Activated CD4-positive, alpha-beta T cell treated with anti-CD3 and anti-CD28 coated beads, Interleukin-2, amount 10 ng/mL, durations not matched to agents 7 days and 5 days (primary cell): Measurements from ENCODE around the gene ADGRL2. TPM values are rescaled to one million over a fixed set of nuclear protein-coding genes. Genes with fewer than 3 reads are reported as not detected.

ENCODE experiments used
- CTCF ChIA-PET: fragments of 350-600 bp; sonication (Branson Sonifier 250); formaldehyde crosslinking; loops from one replicate; lab custom pipeline; 2021; ENCODE audit warnings: antibody characterized with exemption; lab: Charles Lee
- POLR2A ChIA-PET: fragments of 350-600 bp; sonication (Branson Sonifier 250); formaldehyde crosslinking; loops from one replicate; lab custom pipeline; 2021; ENCODE audit warnings: antibody characterized with exemption; lab: Charles Lee
- DNase-seq: peaks from one replicate; pipeline ENCODE4 v3.0.0-alpha.2; 2020
- H3K27ac Mint-ChIP-seq: one replicate; pipeline ENCODE4 v1.8.0; 2021; ENCODE audit warnings: mild to moderate bottlenecking, moderate library complexity, mixed read lengths
- H3K27me3 Mint-ChIP-seq: one replicate; pipeline ENCODE4 v1.8.0; 2021; ENCODE audit warnings: mixed read lengths
- H3K36me3 Mint-ChIP-seq: one replicate; pipeline ENCODE4 v1.8.0; 2021; ENCODE audit warnings: low read depth, mixed read lengths
- H3K4me1 Mint-ChIP-seq: one replicate; pipeline ENCODE4 v1.8.0; 2021; ENCODE audit warnings: mixed read lengths
- H3K4me3 Mint-ChIP-seq: one replicate; pipeline ENCODE4 v1.8.0; 2021; ENCODE audit warnings: mild to moderate bottlenecking, moderate library complexity, mixed read lengths
- H3K9me3 Mint-ChIP-seq: one replicate; pipeline ENCODE4 v1.8.0; 2021; ENCODE audit warnings: mixed read lengths
- total RNA-seq, 2 experiments: library from RNA; stranded (reverse); gene quantifications; one replicate each; pipeline ENCODE4 v1.2.3, GENCODE V29; 2021

The ADGRL2 gene
- total RNA-seq, 2 experiments from 2014 or later: not detected

- Mint-ChIP-seq H3K36me3 (no peaks in the 10 kb centered on the region), H3K27ac (no peak overlapping the region), H3K4me3 (no peak overlapping the region), H3K4me1 (no peaks in the 10 kb centered on the region), H3K9me3 (no peaks in the 10 kb centered on the region), H3K27me3 (no peaks in the 10 kb centered on the region)
- CTCF ChIA-PET: no interaction called here
- POLR2A ChIA-PET: no interaction called here
- no peak for DNase-seq
Observed at GRCh38 chr1:82007804-82008203, 207.1 kb downstream of the ADGRL2 start.

- Mint-ChIP-seq H3K4me3 (no peak overlapping the region), H3K4me1 (no peaks in the 10 kb centered on the region), H3K9me3 (no peaks in the 10 kb centered on the region), H3K27ac (no peak overlapping the region), H3K36me3 (no peaks in the 10 kb centered on the region), H3K27me3 (no peaks in the 10 kb centered on the region)
- no peak for DNase-seq
- CTCF ChIA-PET: no interaction called here
- POLR2A ChIA-PET: no interaction called here
Observed at GRCh38 chr1:82013702-82014101, 213.0 kb downstream of the ADGRL2 start.

GRCh38 chr1:82015444-82015843 lies 214.7 kb downstream of the ADGRL2 start:
- Mint-ChIP-seq H3K4me1 (no peaks in the 10 kb centered on the region), H3K4me3 (no peak overlapping the region), H3K36me3 (no peaks in the 10 kb centered on the region), H3K9me3 (no peaks in the 10 kb centered on the region), H3K27me3 (no peaks in the 10 kb centered on the region), H3K27ac (no peak overlapping the region)
- POLR2A ChIA-PET: no interaction called here
- CTCF ChIA-PET: no interaction called here
- DNase-seq: no peak

GRCh38 chr1:82018319-82018718 lies 217.6 kb downstream of the ADGRL2 start:
- ChIA-PET CTCF (no interaction called here), POLR2A (no interaction called here)
- H3K27ac Mint-ChIP-seq: no peak overlapping the region
- H3K36me3 Mint-ChIP-seq: no peaks in the 10 kb centered on the region
- no peak for DNase-seq
- H3K27me3 Mint-ChIP-seq: no peaks in the 10 kb centered on the region
- H3K9me3 Mint-ChIP-seq: no peaks in the 10 kb centered on the region
- no peak overlapping the region for H3K4me3 Mint-ChIP-seq
- H3K4me1 Mint-ChIP-seq: no peaks in the 10 kb centered on the region

- Mint-ChIP-seq H3K36me3 (no peaks in the 10 kb centered on the region), H3K4me3 (no peak overlapping the region), H3K27ac (no peak overlapping the region), H3K4me1 (no peaks in the 10 kb centered on the region), H3K27me3 (no peaks in the 10 kb centered on the region), H3K9me3 (no peaks in the 10 kb centered on the region)
- ChIA-PET CTCF (no interaction called here), POLR2A (no interaction called here)
- no peak for DNase-seq
Observed at GRCh38 chr1:82019508-82019907, 218.8 kb downstream of the ADGRL2 start.

GRCh38 chr1:82030830-82031229 lies 230.1 kb downstream of the ADGRL2 start:
- no peak overlapping the region for H3K27ac Mint-ChIP-seq
- ChIA-PET POLR2A (no interaction called here), CTCF (no interaction called here)
- no peaks in the 10 kb centered on the region for H3K36me3 Mint-ChIP-seq
- H3K27me3 Mint-ChIP-seq: peaks cover 2% of the 10 kb centered on the region
- H3K9me3 Mint-ChIP-seq: no peaks in the 10 kb centered on the region
- H3K4me3 Mint-ChIP-seq: no peak overlapping the region
- DNase-seq: no peak
- H3K4me1 Mint-ChIP-seq: no peaks in the 10 kb centered on the region

- ChIA-PET CTCF (no interaction called here), POLR2A (no interaction called here)
- H3K27ac Mint-ChIP-seq: no peak overlapping the region
- H3K4me3 Mint-ChIP-seq: no peak overlapping the region
- H3K9me3 Mint-ChIP-seq: no peaks in the 10 kb centered on the region
- H3K27me3 Mint-ChIP-seq: peaks cover 2% of the 10 kb centered on the region
- H3K36me3 Mint-ChIP-seq: no peaks in the 10 kb centered on the region
- no peak for DNase-seq
- H3K4me1 Mint-ChIP-seq: no peaks in the 10 kb centered on the region
Observed at GRCh38 chr1:82032068-82032467, 231.3 kb downstream of the ADGRL2 start.

- ChIA-PET CTCF (no interaction called here), POLR2A (no interaction called here)
- no peaks in the 10 kb centered on the region for H3K9me3 Mint-ChIP-seq
- no peaks in the 10 kb centered on the region for H3K4me1 Mint-ChIP-seq
- H3K27ac Mint-ChIP-seq: no peak overlapping the region
- H3K27me3 Mint-ChIP-seq: peaks cover 2% of the 10 kb centered on the region
- no peak overlapping the region for H3K4me3 Mint-ChIP-seq
- H3K36me3 Mint-ChIP-seq: no peaks in the 10 kb centered on the region
- no peak for DNase-seq
Observed at GRCh38 chr1:82034812-82035211, 234.1 kb downstream of the ADGRL2 start.
